Adrenal gland (tissue), 5 donors: ENCODE results near the gene CCDC170.

Source experiments
- POLR2A ChIP-seq, 2 donors: fragments of 450-650 bp; IDR thresholded peaks; one replicate each; pipeline ENCODE4 v1.6.1; 2017; ENCODE audit warnings: antibody characterized with exemption in 2 of 2, mild to moderate bottlenecking in 2 of 2, moderate library complexity in 1 of 2
- TF ChIP-seq, protein P1 (sequence below), 6 experiments: fragments of 450-650 bp in 4 of 6; fragments of 200-600 bp in 2 of 6; sonication (generic) in 1 of 6; IDR thresholded peaks; 1 replicate in 5 of 6; 2 replicates in 1 of 6; pipeline versions ENCODE4 v1.5.1 to v1.8.0; 2016 to 2021; ENCODE audit warnings: antibody characterized with exemption in 6 of 6, mild to moderate bottlenecking in 2 of 6, moderate library complexity in 1 of 6
- donor health status: DM: no; HTN: no; CAD: no.

DNA sequence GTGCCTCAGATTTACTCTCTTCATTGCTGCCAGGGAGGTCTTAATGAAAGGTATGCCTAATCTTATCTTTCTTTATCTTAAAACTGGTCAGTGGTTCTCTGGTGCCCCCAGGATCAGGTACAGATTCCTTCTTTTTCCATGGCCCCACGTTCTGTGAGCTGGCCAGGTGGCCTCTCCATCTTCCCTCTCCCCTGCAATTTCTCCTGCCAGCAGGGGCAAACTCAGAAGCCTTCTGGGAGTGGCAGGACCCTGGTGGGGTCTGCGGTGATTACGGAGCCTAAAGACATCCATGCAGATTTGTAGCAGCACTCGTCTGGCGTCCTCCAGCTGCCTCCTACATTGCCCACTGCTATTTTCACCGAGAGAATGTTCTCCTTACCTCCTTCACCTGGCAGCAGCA lies 95.8 kb downstream of the CCDC170 start:
- TF ChIP-seq, protein P1, sequence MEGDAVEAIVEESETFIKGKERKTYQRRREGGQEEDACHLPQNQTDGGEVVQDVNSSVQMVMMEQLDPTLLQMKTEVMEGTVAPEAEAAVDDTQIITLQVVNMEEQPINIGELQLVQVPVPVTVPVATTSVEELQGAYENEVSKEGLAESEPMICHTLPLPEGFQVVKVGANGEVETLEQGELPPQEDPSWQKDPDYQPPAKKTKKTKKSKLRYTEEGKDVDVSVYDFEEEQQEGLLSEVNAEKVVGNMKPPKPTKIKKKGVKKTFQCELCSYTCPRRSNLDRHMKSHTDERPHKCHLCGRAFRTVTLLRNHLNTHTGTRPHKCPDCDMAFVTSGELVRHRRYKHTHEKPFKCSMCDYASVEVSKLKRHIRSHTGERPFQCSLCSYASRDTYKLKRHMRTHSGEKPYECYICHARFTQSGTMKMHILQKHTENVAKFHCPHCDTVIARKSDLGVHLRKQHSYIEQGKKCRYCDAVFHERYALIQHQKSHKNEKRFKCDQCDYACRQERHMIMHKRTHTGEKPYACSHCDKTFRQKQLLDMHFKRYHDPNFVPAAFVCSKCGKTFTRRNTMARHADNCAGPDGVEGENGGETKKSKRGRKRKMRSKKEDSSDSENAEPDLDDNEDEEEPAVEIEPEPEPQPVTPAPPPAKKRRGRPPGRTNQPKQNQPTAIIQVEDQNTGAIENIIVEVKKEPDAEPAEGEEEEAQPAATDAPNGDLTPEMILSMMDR (IDR thresholded peaks at IDR 0.05), result no peak
- TF ChIP-seq POLR2A (IDR thresholded peaks at IDR 0.05), result no peak
